Calu3 (cell line): ENCODE data around the gene SLTM. TPM values are rescaled to one million over a fixed set of nuclear protein-coding genes. Genes with fewer than 3 reads are reported as not detected.

Source experiments
- BruUV-seq: library from RNA; stranded (reverse); fragments of 400-500 nt; replicated peaks from 2 replicates; lab custom pipeline; 2021; lab: Mats Ljungman, UMichigan
- CTCF ChIA-PET: fragments of 300-600 bp; sonication (Branson Sonifier 250); formaldehyde crosslinking; loops from one replicate; lab custom pipeline; 2022; ENCODE audit warnings: antibody characterized with exemption; lab: Charles Lee
- DNase-seq: peaks from one replicate; pipeline ENCODE4 v3.0.0; 2022
- H3K27ac Mint-ChIP-seq: one replicate; pipeline ENCODE4 v1.8.0; 2022; ENCODE audit warnings: mixed read lengths; ENCODE audit not compliant: unreplicated experiment
- H3K27me3 Mint-ChIP-seq: one replicate; pipeline ENCODE4 v1.8.0; 2022; ENCODE audit warnings: mixed read lengths; ENCODE audit not compliant: unreplicated experiment
- H3K36me3 Mint-ChIP-seq: one replicate; pipeline ENCODE4 v1.8.0; 2022; ENCODE audit warnings: mild to moderate bottlenecking, moderate library complexity, mixed read lengths; ENCODE audit not compliant: insufficient read depth, unreplicated experiment
- H3K4me1 Mint-ChIP-seq: one replicate; pipeline ENCODE4 v1.8.0; 2022; ENCODE audit warnings: mild to moderate bottlenecking, low read depth, mixed read lengths; ENCODE audit not compliant: unreplicated experiment
- H3K4me3 Mint-ChIP-seq: one replicate; pipeline ENCODE4 v1.8.0; 2022; ENCODE audit warnings: mild to moderate bottlenecking, low read depth, moderate library complexity, mixed read lengths; ENCODE audit not compliant: unreplicated experiment
- H3K9me3 Mint-ChIP-seq: one replicate; pipeline ENCODE4 v1.8.0; 2022; ENCODE audit warnings: low read depth, mixed read lengths; ENCODE audit not compliant: unreplicated experiment
- CTCF ChIP-seq: fragments of 200-600 bp; IDR thresholded peaks from one replicate; pipeline ENCODE4 v1.8.0; 2022; ENCODE audit warnings: antibody characterized with exemption; ENCODE audit not compliant: unreplicated experiment
- intact Hi-C: fragments of 100-400 bp; cut with micrococcal nuclease; formaldehyde crosslinking; loops from one replicate; pipeline ENCODE4 v1.10.0; 2022; ENCODE audit not compliant: unreplicated experiment
- total RNA-seq: library from RNA; stranded (reverse); gene quantifications from 2 replicates; pipeline ENCODE4 v1.2.3, GENCODE V29; 2022

Gene SLTM
- total RNA-seq, 1 experiment from 2014 or later: 135 TPM

- Mint-ChIP-seq H3K9me3 (no peaks in the 10 kb centered on the region), H3K4me1 (peaks cover 19% of the 10 kb centered on the region), H3K27ac (no peak overlapping the region), H3K36me3 (peaks cover 65% of the 10 kb centered on the region), H3K27me3 (no peaks in the 10 kb centered on the region), H3K4me3 (no peak overlapping the region)
- CTCF ChIA-PET: no interaction called here
- intact Hi-C loops: no loop called here
- no TSS peak for BruUV-seq
- no peak for TF ChIP-seq CTCF
- no peak for DNase-seq
Measured at GRCh38 chr15:58877999-58878825, 55.3 kb downstream of the SLTM start.

GRCh38 chr15:58876306-58877106 lies 57.0 kb downstream of the SLTM start:
- no peak for TF ChIP-seq CTCF
- no peaks in the 10 kb centered on the region for H3K27me3 Mint-ChIP-seq
- no peaks in the 10 kb centered on the region for H3K9me3 Mint-ChIP-seq
- H3K36me3 Mint-ChIP-seq: peaks cover 49% of the 10 kb centered on the region
- peak overlapping the region; percentile 37 for H3K27ac Mint-ChIP-seq
- intact Hi-C loops: no loop called here
- no TSS peak for BruUV-seq
- H3K4me1 Mint-ChIP-seq: peaks cover 19% of the 10 kb centered on the region
- DNase-seq: no peak
- CTCF ChIA-PET: interaction anchor here (0.6 kb wide), 2 partner anchors 23 to 26 kb away, joined by 3 to 7 read pairs; no protein-coding TSS in a partner anchor
- peak overlapping the region; percentile 5 for H3K4me3 Mint-ChIP-seq

- no peak for TF ChIP-seq CTCF
- intact Hi-C loops: no loop called here
- H3K9me3 Mint-ChIP-seq: no peaks in the 10 kb centered on the region
- H3K27me3 Mint-ChIP-seq: no peaks in the 10 kb centered on the region
- H3K4me1 Mint-ChIP-seq: peaks cover 19% of the 10 kb centered on the region
- no TSS peak for BruUV-seq
- no peak for DNase-seq
- H3K4me3 Mint-ChIP-seq: no peak overlapping the region
- peak overlapping the region; percentile 37 for H3K27ac Mint-ChIP-seq
- H3K36me3 Mint-ChIP-seq: peaks cover 38% of the 10 kb centered on the region
- CTCF ChIA-PET: interaction anchor here (0.6 kb wide), 2 partner anchors 52 to 597 kb away, joined by 3 read pairs; no protein-coding TSS in a partner anchor
Measured at GRCh38 chr15:58875343-58875742, 58.1 kb downstream of the SLTM start.

- Mint-ChIP-seq H3K9me3 (no peaks in the 10 kb centered on the region), H3K4me3 (no peak overlapping the region), H3K27me3 (no peaks in the 10 kb centered on the region), H3K27ac (no peak overlapping the region), H3K36me3 (peaks cover 35% of the 10 kb centered on the region), H3K4me1 (peaks cover 19% of the 10 kb centered on the region)
- CTCF ChIA-PET: interaction anchor here (0.7 kb wide), 1 partner anchor 44 kb away, joined by 4 read pairs; no protein-coding TSS in a partner anchor
- DNase-seq: no peak
- no peak for TF ChIP-seq CTCF
- intact Hi-C loops: no loop called here
- no TSS peak for BruUV-seq
Measured at GRCh38 chr15:58873267-58873666, 60.2 kb downstream of the SLTM start.
